HG03139 (cell line): Measurements from ENCODE around the gene SERPINB3.
"Not testable (repeated sequence)": the region's sequence is repeated elsewhere in the genome, so short reads cannot be mapped to it uniquely, and the experiment has no call there.

Experiments
- ATAC-seq: cut with Tn5 transposase; IDR thresholded peaks from one replicate; pipeline ENCODE4 v1.9.1; 2021; ENCODE audit not compliant: unreplicated experiment

SERPINB3 gene

GRCh38 chr18:63661750-63662149, at the start of gene SERPINB3:
TSS of gene SERPINB3 (minus strand) at chr18:63661893. CDS start at chr18:63661216, 677 bp downstream.
- not testable (repeated sequence) for ATAC-seq

GRCh38 chr18:63708650-63709049, 47.0 kb upstream of the SERPINB3 start:
- no peak for ATAC-seq

- ATAC-seq: no peak
These were observed 46.1 kb upstream of the SERPINB3 start for GRCh38 chr18:63707816-63708215.

- no peak for ATAC-seq
These were observed 43.7 kb upstream of the SERPINB3 start for GRCh38 chr18:63705401-63705800.

- ATAC-seq: no peak
These were observed 41.0 kb upstream of the SERPINB3 start, which contains the start of gene SERPINB11 for GRCh38 chr18:63702660-63703059. TSS of gene SERPINB11 (plus strand) at chr18:63702960. CDS start at chr18:63710194, 7,234 bp downstream.

- ATAC-seq: no peak
These were observed 40.3 kb upstream of the SERPINB3 start for GRCh38 chr18:63701952-63702351.

GRCh38 chr18:63700501-63700900, 38.8 kb upstream of the SERPINB3 start:
- no peak for ATAC-seq

GRCh38 chr18:63697097-63697660, 35.5 kb upstream of the SERPINB3 start:
- ATAC-seq: no peak

GRCh38 chr18:63689064-63689463, 27.4 kb upstream of the SERPINB3 start:
- ATAC-seq: no peak

GRCh38 chr18:63686871-63687270, 25.2 kb upstream of the SERPINB3 start:
- ATAC-seq: no peak

- no peak for ATAC-seq
These were observed 23.0 kb upstream of the SERPINB3 start for GRCh38 chr18:63684718-63685117.

- ATAC-seq: no peak
These were observed 22.2 kb upstream of the SERPINB3 start for GRCh38 chr18:63683890-63684289.

- no peak for ATAC-seq
These were observed 21.5 kb upstream of the SERPINB3 start for GRCh38 chr18:63683152-63683551.

GRCh38 chr18:63681449-63682340, 20.0 kb upstream of the SERPINB3 start:
- ATAC-seq: no peak

GRCh38 chr18:63679820-63680606, 18.3 kb upstream of the SERPINB3 start:
- no peak for ATAC-seq

- no peak for ATAC-seq
These were observed 16.0 kb upstream of the SERPINB3 start for GRCh38 chr18:63677500-63678225.

GRCh38 chr18:63676526-63677323, 15.0 kb upstream of the SERPINB3 start:
- peak; percentile 90 for ATAC-seq

GRCh38 chr18:63664571-63664970, 2.9 kb upstream of the SERPINB3 start:
- ATAC-seq: no peak

GRCh38 chr18:63658920-63659319, 2.8 kb downstream of the SERPINB3 start:
- not testable (repeated sequence) for ATAC-seq

- ATAC-seq: not testable (repeated sequence)
These were observed 11.4 kb downstream of the SERPINB3 start for GRCh38 chr18:63650271-63650670.
